PC-9 (cell line): ENCODE measurements around the gene FOXP3. TPM values are rescaled to one million over a fixed set of nuclear protein-coding genes. Genes with fewer than 3 reads are reported as not detected.

Experiments used
- BruUV-seq: library from RNA; stranded (reverse); fragments of 400-500 nt; replicated peaks from 2 replicates; lab custom pipeline; 2021; lab: Mats Ljungman, UMichigan
- CTCF ChIA-PET: fragments of 300-600 bp; sonication (Branson Sonifier 250); formaldehyde crosslinking; loops from one replicate; lab custom pipeline; 2022; ENCODE audit warnings: antibody characterized with exemption; lab: Charles Lee
- POLR2A ChIA-PET: fragments of 300-600 bp; sonication (Branson Sonifier 250); formaldehyde crosslinking; loops from one replicate; lab custom pipeline; 2022; ENCODE audit warnings: antibody characterized with exemption; ENCODE audit not compliant: unreplicated experiment; lab: Charles Lee
- DNase-seq, 2 experiments: peaks; one replicate each; pipeline versions ENCODE4 v3.0.0 to v3.0.0-alpha.2; 2015 to 2022; ENCODE audit warnings: mixed read lengths in 1 of 2
- H2AFZ ChIP-seq: fragments of 200-600 bp; sonication (generic); 2 replicates; pipeline ENCODE4 v1.8.1; 2017; ENCODE audit warnings: antibody characterized with exemption
- H3F3A ChIP-seq: fragments of 200-600 bp; sonication (generic); 2 replicates; pipeline ENCODE4 v1.8.1; 2017; ENCODE audit warnings: antibody characterized with exemption, mild to moderate bottlenecking, low read depth; ENCODE audit not compliant: insufficient read depth
- H3K27ac ChIP-seq: fragments of 200-600 bp; sonication (generic); 2 replicates; pipeline ENCODE4 v1.6.1; 2016; ENCODE audit warnings: mixed run types
- H3K27me3 ChIP-seq: fragments of 200-600 bp; sonication (generic); 2 replicates; pipeline ENCODE4 v1.6.1; 2016; ENCODE audit warnings: low read depth, mixed run types; ENCODE audit not compliant: insufficient read depth
- H3K36me3 ChIP-seq: fragments of 200-600 bp; sonication (generic); 2 replicates; pipeline ENCODE4 v1.6.1; 2016; ENCODE audit warnings: low read depth, mixed run types
- H3K4me1 ChIP-seq: fragments of 200-600 bp; sonication (generic); replicated peaks from 2 replicates; pipeline ENCODE4 v1.6.1; 2016; ENCODE audit warnings: mixed run types; ENCODE audit not compliant: insufficient read depth
- H3K4me2 ChIP-seq: fragments of 200-600 bp; sonication (generic); 2 replicates; pipeline ENCODE4 v1.6.1; 2017; ENCODE audit warnings: mixed run types
- H3K4me3 ChIP-seq: fragments of 200-600 bp; sonication (generic); 2 replicates; pipeline ENCODE4 v1.6.1; 2016; ENCODE audit warnings: mixed run types
- H3K79me2 ChIP-seq: fragments of 200-600 bp; sonication (generic); 2 replicates; pipeline ENCODE4 v1.6.1; 2017; ENCODE audit warnings: low read depth, mixed run types
- H3K9me2 ChIP-seq: fragments of 200-600 bp; sonication (generic); 2 replicates; pipeline ENCODE4 v1.8.1; 2017; ENCODE audit warnings: mild to moderate bottlenecking; ENCODE audit not compliant: insufficient read depth
- H3K9me3 ChIP-seq: fragments of 200-600 bp; sonication (generic); 2 replicates; pipeline ENCODE4 v1.8.1; 2016; ENCODE audit warnings: low read depth; ENCODE audit not compliant: insufficient read depth
- H4K20me1 ChIP-seq: fragments of 200-600 bp; sonication (generic); 2 replicates; pipeline ENCODE4 v1.8.1; 2017; ENCODE audit not compliant: insufficient read depth
- EZH2 ChIP-seq: fragments of 200-600 bp; sonication (generic); IDR thresholded peaks from 2 replicates; pipeline ENCODE4 v1.8.0; 2017; ENCODE audit warnings: antibody characterized with exemption, low read depth
- intact Hi-C: fragments of 100-400 bp; cut with micrococcal nuclease; formaldehyde crosslinking; loops from one replicate; pipeline ENCODE4 v1.10.0; 2022; ENCODE audit not compliant: unreplicated experiment
- total RNA-seq: library from RNA; stranded (reverse); gene quantifications from 2 replicates; pipeline ENCODE4 v1.2.3, GENCODE V29; 2021
- TF ChIP-seq, protein P1 (sequence below): fragments of 200-600 bp; sonication (generic); conservative IDR thresholded peaks from 2 replicates; pipeline ENCODE4 v1.6.1; 2017; ENCODE audit warnings: mixed run types, antibody characterized with exemption, mild to moderate bottlenecking, moderate library complexity

FOXP3 gene
- total RNA-seq, 1 experiment from 2014 or later: not detected

DNA sequence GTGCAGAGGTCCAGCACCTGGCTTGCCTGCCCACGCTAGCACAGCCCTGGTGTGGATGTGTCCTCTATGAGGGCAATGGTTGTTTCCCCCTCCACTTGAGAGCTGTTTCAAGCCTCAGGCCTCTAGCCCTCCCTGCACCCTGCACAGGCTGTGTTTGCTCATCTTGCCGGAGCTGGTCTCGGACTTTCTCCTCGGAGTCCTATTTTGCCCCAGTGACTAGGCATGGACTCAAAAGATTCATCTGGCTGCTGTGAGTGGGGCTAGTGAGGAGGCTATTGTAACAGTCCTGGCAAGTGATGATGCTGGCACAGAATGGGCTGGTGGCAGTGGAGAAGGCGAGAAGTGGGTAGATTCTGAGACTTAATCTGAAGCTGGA is 5.8 kb downstream of the FOXP3 start:
- Histone ChIP-seq H3K36me3 (no peaks in the 10 kb centered on the region), H3K79me2 (no peaks in the 10 kb centered on the region), H3F3A (no peaks in the 10 kb centered on the region), H3K9me3 (no peaks in the 10 kb centered on the region), H3K9me2 (no peaks in the 10 kb centered on the region), H3K27ac (no peak overlapping the region), H3K4me2 (no peak overlapping the region), H3K4me3 (no peak overlapping the region), H2AFZ (no peak overlapping the region), H4K20me1 (no peaks in the 10 kb centered on the region), H3K27me3 (no peaks in the 10 kb centered on the region), H3K4me1 (no peaks in the 10 kb centered on the region)
- TF ChIP-seq, protein P1, sequence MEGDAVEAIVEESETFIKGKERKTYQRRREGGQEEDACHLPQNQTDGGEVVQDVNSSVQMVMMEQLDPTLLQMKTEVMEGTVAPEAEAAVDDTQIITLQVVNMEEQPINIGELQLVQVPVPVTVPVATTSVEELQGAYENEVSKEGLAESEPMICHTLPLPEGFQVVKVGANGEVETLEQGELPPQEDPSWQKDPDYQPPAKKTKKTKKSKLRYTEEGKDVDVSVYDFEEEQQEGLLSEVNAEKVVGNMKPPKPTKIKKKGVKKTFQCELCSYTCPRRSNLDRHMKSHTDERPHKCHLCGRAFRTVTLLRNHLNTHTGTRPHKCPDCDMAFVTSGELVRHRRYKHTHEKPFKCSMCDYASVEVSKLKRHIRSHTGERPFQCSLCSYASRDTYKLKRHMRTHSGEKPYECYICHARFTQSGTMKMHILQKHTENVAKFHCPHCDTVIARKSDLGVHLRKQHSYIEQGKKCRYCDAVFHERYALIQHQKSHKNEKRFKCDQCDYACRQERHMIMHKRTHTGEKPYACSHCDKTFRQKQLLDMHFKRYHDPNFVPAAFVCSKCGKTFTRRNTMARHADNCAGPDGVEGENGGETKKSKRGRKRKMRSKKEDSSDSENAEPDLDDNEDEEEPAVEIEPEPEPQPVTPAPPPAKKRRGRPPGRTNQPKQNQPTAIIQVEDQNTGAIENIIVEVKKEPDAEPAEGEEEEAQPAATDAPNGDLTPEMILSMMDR: no peak
- TF ChIP-seq EZH2: no peak
- ChIA-PET CTCF (no interaction called here), POLR2A (no interaction called here)
- no peak for DNase-seq
- intact Hi-C loops: no loop called here
- BruUV-seq: no TSS peak

DNA sequence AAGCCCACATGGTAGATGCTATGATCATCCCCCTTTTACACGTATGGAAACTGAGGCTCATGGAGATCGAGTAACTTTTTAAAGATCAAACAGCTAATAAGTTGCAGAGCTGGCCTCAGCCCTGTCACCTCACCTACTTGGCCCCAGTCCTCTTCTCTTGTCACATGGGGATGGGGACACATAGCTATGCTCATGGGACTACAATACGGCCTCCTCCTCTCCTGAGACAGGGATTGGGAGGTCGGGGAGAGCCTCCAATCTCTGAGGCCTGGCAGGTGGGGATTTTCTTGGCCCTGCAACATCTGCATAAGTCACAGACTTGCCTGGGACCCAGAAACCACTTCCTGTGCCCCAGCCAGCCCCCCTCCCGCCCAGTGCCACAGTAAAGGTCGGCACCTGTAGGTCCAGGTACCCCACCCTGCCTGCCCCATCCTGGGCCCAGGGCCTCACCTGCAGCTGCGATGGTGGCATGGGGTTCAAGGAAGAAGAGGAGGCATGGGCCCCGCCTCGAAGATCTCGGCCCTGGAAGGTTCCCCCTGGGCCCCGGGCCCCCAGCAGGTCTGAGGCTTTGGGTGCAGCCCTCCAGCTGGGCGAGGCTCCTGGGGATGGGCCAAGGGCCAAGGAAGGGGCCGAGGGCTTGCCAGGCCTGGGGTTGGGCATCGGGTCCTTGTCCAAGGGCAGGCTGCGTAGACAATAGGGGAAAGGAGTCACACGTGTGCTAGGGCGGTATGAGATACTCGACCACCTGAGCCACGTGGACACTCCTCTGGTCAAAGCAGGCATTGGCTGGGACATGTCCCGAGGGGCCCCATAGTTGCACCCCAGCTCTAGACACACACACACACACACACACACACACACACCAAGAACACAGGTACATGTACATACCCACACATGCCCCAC is 6.4 kb downstream of the FOXP3 start:
- TF ChIP-seq, protein P1: no peak
- TF ChIP-seq EZH2: no peak

DNA sequence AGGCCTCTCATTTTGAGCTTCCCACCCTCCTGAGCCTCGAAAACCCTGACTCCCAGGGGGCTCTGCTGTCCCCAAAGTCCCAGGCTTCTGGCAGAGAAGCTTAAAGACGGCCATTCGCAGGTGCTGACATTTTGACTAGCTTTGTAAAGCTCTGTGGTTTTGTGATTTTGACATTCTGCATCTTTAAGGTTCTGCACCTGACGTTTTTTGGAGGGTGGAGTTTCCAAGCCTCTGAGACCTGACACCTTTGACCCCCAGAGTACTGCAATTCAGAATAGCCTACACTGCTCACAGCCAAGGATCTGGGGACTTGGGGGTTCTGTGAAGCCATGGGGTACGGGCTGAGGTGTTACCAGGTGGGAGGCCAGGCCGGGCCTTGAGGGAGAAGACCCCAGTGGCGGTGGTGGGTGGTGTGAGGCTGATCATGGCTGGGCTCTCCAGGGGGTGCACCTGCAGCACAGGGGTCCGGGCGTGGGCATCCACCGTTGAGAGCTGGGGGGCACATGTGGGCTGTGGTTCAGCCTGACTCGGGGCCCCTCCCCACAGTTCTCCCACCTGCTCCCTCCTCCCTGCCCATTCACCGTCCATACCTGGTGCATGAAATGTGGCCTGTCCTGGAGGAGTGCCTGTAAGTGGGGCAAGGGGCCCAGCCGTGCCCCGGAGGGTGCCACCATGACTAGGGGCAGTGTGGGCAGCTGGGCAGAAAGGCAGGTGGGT is 7.3 kb downstream of the FOXP3 start:
- no peak overlapping the region for H2AFZ ChIP-seq
- intact Hi-C loops: no loop called here
- ChIA-PET POLR2A (no interaction called here), CTCF (no interaction called here)
- H3K36me3 ChIP-seq: no peaks in the 10 kb centered on the region
- no peak overlapping the region for H3K4me3 ChIP-seq
- no peaks in the 10 kb centered on the region for H3K79me2 ChIP-seq
- H3K27me3 ChIP-seq: no peaks in the 10 kb centered on the region
- H3K9me3 ChIP-seq: no peaks in the 10 kb centered on the region
- no peaks in the 10 kb centered on the region for H3K4me1 ChIP-seq
- no peak for TF ChIP-seq EZH2
- TF ChIP-seq, protein P1: no peak
- H3K27ac ChIP-seq: no peak overlapping the region
- BruUV-seq: no TSS peak
- H3K4me2 ChIP-seq: no peak overlapping the region
- no peak for DNase-seq
- no peaks in the 10 kb centered on the region for H3K9me2 ChIP-seq
- no peaks in the 10 kb centered on the region for H4K20me1 ChIP-seq
- no peaks in the 10 kb centered on the region for H3F3A ChIP-seq

More for the DNA sequence above, 6.4 kb downstream of the FOXP3 start:
- BruUV-seq: no TSS peak
- ChIA-PET POLR2A (no interaction called here), CTCF (interaction anchor here (0.6 kb wide), 1 partner anchor 9 kb away, joined by 7 read pairs; no protein-coding TSS in a partner anchor)
- Histone ChIP-seq H3K27ac (no peak overlapping the region), H4K20me1 (no peaks in the 10 kb centered on the region), H3K9me3 (no peaks in the 10 kb centered on the region), H3K27me3 (no peaks in the 10 kb centered on the region), H3K4me1 (no peaks in the 10 kb centered on the region), H3K9me2 (no peaks in the 10 kb centered on the region), H3K79me2 (no peaks in the 10 kb centered on the region), H2AFZ (no peak overlapping the region), H3K4me2 (no peak overlapping the region), H3K36me3 (no peaks in the 10 kb centered on the region), H3F3A (no peaks in the 10 kb centered on the region), H3K4me3 (no peak overlapping the region)
- intact Hi-C loops: no loop called here
- DNase-seq: no peak
